ENCODE data around the gene ZNF655.
A peak's percentile ranks its signal among the peaks of the same experiment; 100 is the strongest.

Gene ZNF655

GRCh38 chr7:99605527-99605926, 47.1 kb downstream of the ZNF655 start:
- no peaks in the 10 kb centered on the region for H3K4me1 ChIP-seq

GRCh38 chr7:99606531-99606930, 48.1 kb downstream of the ZNF655 start:
- TF ChIP-seq CTCF (IDR thresholded peaks at IDR 0.05), result no peak
- no peak overlapping the region for H3K4me3 ChIP-seq
- H3K36me3 ChIP-seq, result no peaks in the 10 kb centered on the region
- no peaks in the 10 kb centered on the region for H3K27me3 ChIP-seq
- no peak for DNase-seq
- H3K27ac ChIP-seq, result no peak overlapping the region
- H3K4me1 ChIP-seq, result no peaks in the 10 kb centered on the region
- H3K9me3 ChIP-seq, result no peaks in the 10 kb centered on the region
- intact Hi-C loops (cut with DNase I; ENCODE audit: low total_unique reads), result no loop called here

More at GRCh38 chr7:99605527-99605926, 47.1 kb downstream of the ZNF655 start:
- TF ChIP-seq CTCF (IDR thresholded peaks at IDR 0.05), result no peak
- intact Hi-C loops (cut with DNase I; ENCODE audit: low total_unique reads), result no loop called here
- H3K4me3 ChIP-seq, result no peak overlapping the region
- no peaks in the 10 kb centered on the region for H3K9me3 ChIP-seq
- no peak overlapping the region for H3K27ac ChIP-seq
- no peaks in the 10 kb centered on the region for H3K27me3 ChIP-seq
- no peaks in the 10 kb centered on the region for H3K36me3 ChIP-seq
- no peak for DNase-seq

- no peak overlapping the region for H3K4me3 ChIP-seq
- no peaks in the 10 kb centered on the region for H3K9me3 ChIP-seq
- no peak for TF ChIP-seq CTCF (IDR thresholded peaks at IDR 0.05)
- no peak for DNase-seq
- no peaks in the 10 kb centered on the region for H3K4me1 ChIP-seq
- H3K36me3 ChIP-seq, result no peaks in the 10 kb centered on the region
- H3K27me3 ChIP-seq, result no peaks in the 10 kb centered on the region
- H3K27ac ChIP-seq, result no peak overlapping the region
- intact Hi-C loops (cut with DNase I; ENCODE audit: low total_unique reads), result no loop called here
These were observed 49.1 kb downstream of the ZNF655 start for GRCh38 chr7:99607548-99607947.

GRCh38 chr7:99614495-99614894, 56.1 kb downstream of the ZNF655 start:
- no peak overlapping the region for H3K4me3 ChIP-seq
- H3K9me3 ChIP-seq, result no peaks in the 10 kb centered on the region
- H3K27ac ChIP-seq, result no peak overlapping the region
- no peaks in the 10 kb centered on the region for H3K27me3 ChIP-seq
- intact Hi-C loops (cut with DNase I; ENCODE audit: low total_unique reads), result no loop called here
- peaks cover 0 to 16% (median 13%) of the 10 kb centered on the region in 4 donors for H3K4me1 ChIP-seq
- peaks cover 9 to 12% (median 10%) of the 10 kb centered on the region in 3 donors for H3K36me3 ChIP-seq
- no peak for DNase-seq
- no peak for TF ChIP-seq CTCF (IDR thresholded peaks at IDR 0.05)

- TF ChIP-seq CTCF (IDR thresholded peaks at IDR 0.05), result no peak
- H3K4me1 ChIP-seq, result peaks cover 0 to 16% (median 13%) of the 10 kb centered on the region in 4 donors
- H3K27me3 ChIP-seq, result no peaks in the 10 kb centered on the region
- peak overlapping the region; percentile 77 to 85 for H3K27ac ChIP-seq
- H3K9me3 ChIP-seq, result no peaks in the 10 kb centered on the region
- H3K36me3 ChIP-seq, result peaks cover 24 to 26% (median 25%) of the 10 kb centered on the region in 3 donors
- peak overlapping the region; percentile 71 to 93 for H3K4me3 ChIP-seq
- intact Hi-C loops (cut with DNase I; ENCODE audit: low total_unique reads), result no loop called here
- peak in 1 of 2 donors; percentile 28 for DNase-seq
These were observed 57.5 kb downstream of the ZNF655 start for GRCh38 chr7:99615989-99616358.
